Neural cell (in vitro differentiated cells): ENCODE measurements around the gene SP140. TPM values are rescaled to one million over a fixed set of nuclear protein-coding genes. Genes with fewer than 3 reads are reported as not detected.
"Not testable (repeated sequence)": the region's sequence is repeated elsewhere in the genome, so short reads cannot be mapped to it uniquely, and the experiment has no call there.

ENCODE experiments used
- H2AFZ ChIP-seq: fragments of 200-600, 300-800 bp; sonication (generic), shearing (Covaris generic); 2 replicates; pipeline ENCODE4 v1.6.0; 2014; ENCODE audit warnings: low read depth, mild to moderate bottlenecking, antibody characterized with exemption, low read length, moderate library complexity
- H3F3A ChIP-seq: fragments of 200-600 bp; shearing (Covaris generic); 2 replicates; pipeline ENCODE4 v1.6.1; 2016; ENCODE audit warnings: mild to moderate bottlenecking, moderate library complexity, mixed read lengths, antibody characterized with exemption, low read length; ENCODE audit not compliant: insufficient read depth, poor library complexity, severe bottlenecking
- H3K27ac ChIP-seq: fragments of 200-600, 300-800 bp; sonication (generic), shearing (Covaris generic); 2 replicates; pipeline ENCODE4 v1.5.1; 2014; ENCODE audit warnings: mild to moderate bottlenecking, low read length, moderate library complexity
- H3K27me3 ChIP-seq: fragments of 300-800, 200-600 bp; sonication (generic), shearing (Covaris generic); 2 replicates; pipeline ENCODE4 v1.6.0; 2014; ENCODE audit warnings: mild to moderate bottlenecking, low read depth, low read length, moderate library complexity; ENCODE audit not compliant: insufficient read depth
- H3K36me3 ChIP-seq: fragments of 300-800, 200-600 bp; sonication (generic), shearing (Covaris generic); 2 replicates; pipeline ENCODE4 v1.5.1; 2014; ENCODE audit warnings: mild to moderate bottlenecking, antibody characterized with exemption, low read length, moderate library complexity; ENCODE audit not compliant: insufficient read depth
- H3K4me2 ChIP-seq: fragments of 300-800, 200-600 bp; sonication (generic), shearing (Covaris generic); 2 replicates; pipeline ENCODE4 v1.6.0; 2014; ENCODE audit warnings: mild to moderate bottlenecking, low read length
- H3K4me3 ChIP-seq: fragments of 300-800, 200-600 bp; sonication (generic), shearing (Covaris generic); 2 replicates; pipeline ENCODE4 v1.5.1; 2014; ENCODE audit warnings: mild to moderate bottlenecking, low read length, moderate library complexity
- H3K79me2 ChIP-seq: fragments of 200-600 bp; shearing (Covaris generic); replicated peaks from 2 replicates; pipeline ENCODE4 v1.6.0; 2014; ENCODE audit warnings: mild to moderate bottlenecking, low read length, moderate library complexity; ENCODE audit not compliant: insufficient read depth
- H3K9ac ChIP-seq: fragments of 300-800, 200-600 bp; sonication (generic), shearing (Covaris generic); 2 replicates; pipeline ENCODE4 v1.6.1; 2016; ENCODE audit warnings: mild to moderate bottlenecking, low read length, mixed read lengths
- H3K9me2 ChIP-seq: fragments of 200-600 bp; shearing (Covaris generic); 2 replicates; pipeline ENCODE4 v1.6.1; 2016; ENCODE audit warnings: mild to moderate bottlenecking, low read length, mixed read lengths; ENCODE audit not compliant: insufficient read depth
- H3K9me3 ChIP-seq: fragments of 200-600, 300-800 bp; sonication (generic), shearing (Covaris generic); 2 replicates; pipeline ENCODE4 v1.6.1; 2016; ENCODE audit warnings: mild to moderate bottlenecking, mixed run types, low read length, moderate library complexity, mixed read lengths
- H4K20me1 ChIP-seq: fragments of 200-600 bp; shearing (Covaris generic); 2 replicates; pipeline ENCODE4 v1.6.1; 2016; ENCODE audit warnings: mild to moderate bottlenecking, mixed run types; ENCODE audit not compliant: insufficient read depth
- CTCF ChIP-seq: fragments of 450-650 bp; IDR thresholded peaks from 2 replicates; pipeline ENCODE4 v1.5.1; 2014; ENCODE audit warnings: antibody characterized with exemption, mild to moderate bottlenecking, moderate library complexity; ENCODE audit not compliant: poor library complexity, severe bottlenecking
- EP300 ChIP-seq: fragments of 450-650 bp; conservative IDR thresholded peaks from 2 replicates; pipeline ENCODE4 v1.6.1; 2014; ENCODE audit warnings: antibody characterized with exemption, mild to moderate bottlenecking, moderate library complexity; ENCODE audit not compliant: poor library complexity, severe bottlenecking
- EZH2 ChIP-seq: fragments of 200-600, 300-800 bp; shearing (Covaris generic), sonication (generic); IDR thresholded peaks from 2 replicates; pipeline ENCODE4 v1.6.1; 2014; ENCODE audit warnings: antibody characterized with exemption, low read length, borderline replicate concordance, mild to moderate bottlenecking; ENCODE audit not compliant: insufficient read depth, poor library complexity, severe bottlenecking
- MXI1 ChIP-seq: fragments of 450-650 bp; conservative IDR thresholded peaks from 2 replicates; pipeline ENCODE4 v1.6.1; 2014; ENCODE audit warnings: antibody characterized with exemption, mild to moderate bottlenecking; ENCODE audit not compliant: poor library complexity, severe bottlenecking
- POLR2AphosphoS5 ChIP-seq: IDR thresholded peaks from 2 replicates; pipeline ENCODE4 v1.6.1; 2012
- RAD21 ChIP-seq: fragments of 450-650 bp; conservative IDR thresholded peaks from 2 replicates; pipeline ENCODE4 v1.6.1; 2014; ENCODE audit warnings: antibody characterized with exemption, mild to moderate bottlenecking, moderate library complexity
- REST ChIP-seq: IDR thresholded peaks from 2 replicates; pipeline ENCODE4 v1.6.1; 2012; ENCODE audit warnings: borderline replicate concordance
- SMC3 ChIP-seq: fragments of 450-650 bp; conservative IDR thresholded peaks from 2 replicates; pipeline ENCODE4 v1.6.1; 2014; ENCODE audit warnings: antibody characterized with exemption, mild to moderate bottlenecking, moderate library complexity; ENCODE audit not compliant: poor library complexity
- TAF1 ChIP-seq: IDR thresholded peaks from 2 replicates; pipeline ENCODE4 v1.6.1; 2012; ENCODE audit warnings: low read depth
- polyA plus RNA-seq: library from polyadenylated mRNA; depleted of rRNA; stranded (reverse); fragments of >200 nt; gene quantifications from 2 replicates; pipeline ENCODE4 v1.2.3, GENCODE V29; 2014

The SP140 gene
- polyA plus RNA-seq, 1 donor from 2014 or later: 0.74 TPM

DNA sequence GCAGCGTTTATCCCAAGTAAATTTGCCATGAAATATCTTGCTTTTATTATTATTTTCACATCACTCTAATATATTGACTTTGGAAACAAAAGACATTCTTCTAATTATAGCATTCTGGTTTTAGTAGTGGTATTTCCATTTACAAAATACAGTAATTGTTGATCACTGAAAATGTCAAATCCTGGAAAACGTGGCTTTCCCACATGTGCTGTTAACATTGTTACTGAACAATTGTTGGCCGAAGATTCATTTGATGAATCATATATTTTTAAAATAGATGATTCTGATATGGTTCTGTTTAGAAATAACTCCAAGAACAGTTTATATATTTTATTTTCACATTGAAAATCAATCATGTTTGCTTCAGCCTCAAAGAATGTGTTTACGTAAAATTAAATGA is 32.9 kb downstream of the SP140 start:
- Histone ChIP-seq H3K9ac (no peak overlapping the region), H3F3A (no peaks in the 10 kb centered on the region), H3K79me2 (no peaks in the 10 kb centered on the region), H4K20me1 (no peaks in the 10 kb centered on the region), H3K4me2 (no peak overlapping the region), H3K27ac (no peak overlapping the region), H3K9me3 (no peaks in the 10 kb centered on the region), H3K4me3 (no peak overlapping the region), H3K36me3 (no peaks in the 10 kb centered on the region), H2AFZ (no peak overlapping the region), H3K9me2 (no peaks in the 10 kb centered on the region), H3K27me3 (no peaks in the 10 kb centered on the region)
- TF ChIP-seq RAD21: no peak
- TF ChIP-seq SMC3: no peak
- TF ChIP-seq TAF1: no peak
- no peak for TF ChIP-seq POLR2AphosphoS5
- TF ChIP-seq EZH2: no peak
- no peak for TF ChIP-seq MXI1
- no peak for TF ChIP-seq EP300
- no peak for TF ChIP-seq REST
- no peak for TF ChIP-seq CTCF

DNA sequence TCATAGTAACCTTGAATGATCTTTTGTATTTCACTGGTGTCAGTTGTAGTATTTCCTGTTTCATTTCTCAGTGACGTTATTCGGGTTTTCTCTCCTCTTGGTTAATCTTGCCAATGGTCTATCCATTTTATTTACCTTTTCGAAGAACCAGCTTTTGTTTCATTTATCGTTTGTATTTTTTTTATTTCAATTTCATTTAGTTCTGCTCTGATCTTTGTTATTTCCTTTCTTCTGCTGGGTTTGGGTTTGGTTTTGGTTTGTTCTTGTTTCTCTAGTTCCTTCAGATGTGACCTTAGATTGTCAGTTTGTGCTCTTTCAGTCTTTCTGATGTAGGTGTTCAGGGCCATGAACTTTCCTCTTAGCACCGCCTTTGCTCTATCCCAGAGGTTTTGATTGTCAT is 36.7 kb downstream of the SP140 start:
- H3K27ac ChIP-seq: no peak overlapping the region
- no peaks in the 10 kb centered on the region for H3K79me2 ChIP-seq
- H3K9ac ChIP-seq: no peak overlapping the region
- H3K9me2 ChIP-seq: no peaks in the 10 kb centered on the region
- no peak overlapping the region for H3K4me3 ChIP-seq
- H3F3A ChIP-seq: no peaks in the 10 kb centered on the region
- no peak for TF ChIP-seq EZH2
- no peak for TF ChIP-seq TAF1
- TF ChIP-seq MXI1: no peak
- no peak for TF ChIP-seq RAD21
- no peak for TF ChIP-seq REST
- no peak for TF ChIP-seq EP300
- TF ChIP-seq SMC3: no peak
- TF ChIP-seq POLR2AphosphoS5: no peak
- no peak for TF ChIP-seq CTCF
- no peak overlapping the region for H2AFZ ChIP-seq
- no peaks in the 10 kb centered on the region for H3K9me3 ChIP-seq
- no peak overlapping the region for H3K4me2 ChIP-seq
- no peaks in the 10 kb centered on the region for H3K27me3 ChIP-seq
- no peaks in the 10 kb centered on the region for H4K20me1 ChIP-seq
- H3K36me3 ChIP-seq: no peaks in the 10 kb centered on the region

DNA sequence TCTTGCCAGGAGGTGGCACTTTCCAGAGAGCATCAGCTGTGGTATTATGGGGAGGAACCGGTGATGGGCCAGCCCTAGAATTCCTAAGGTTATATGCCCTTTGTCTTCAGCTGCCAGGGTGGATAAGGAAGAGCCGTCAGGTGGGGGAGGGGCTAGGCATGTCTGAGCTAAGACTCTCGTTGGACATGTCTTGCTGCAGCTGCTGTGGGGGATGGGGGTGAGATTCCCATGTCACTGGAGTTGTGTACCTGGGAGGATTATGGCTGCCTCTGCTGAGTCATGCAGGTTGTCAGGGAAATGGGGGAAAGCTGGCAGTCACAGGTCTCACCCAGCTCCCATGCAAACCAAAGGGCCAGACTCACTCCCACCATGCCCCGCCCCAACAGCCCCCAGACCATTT is 39.4 kb downstream of the SP140 start:
- not testable (repeated sequence) for H2AFZ ChIP-seq

More for the DNA sequence above, 39.4 kb downstream of the SP140 start:
- H3K36me3 ChIP-seq, H3K9ac ChIP-seq, H3F3A ChIP-seq, H4K20me1 ChIP-seq, H3K9me3 ChIP-seq, H3K4me2 ChIP-seq, H3K79me2 ChIP-seq, H3K4me3 ChIP-seq, H3K27me3 ChIP-seq, H3K9me2 ChIP-seq, H3K27ac ChIP-seq: not testable (repeated sequence)
